NCI-H460 (cell line): Measurements from ENCODE around the gene SYT6. TPM values are rescaled to one million over a fixed set of nuclear protein-coding genes. Genes with fewer than 3 reads are reported as not detected.

Source experiments
- DNase-seq: peaks from one replicate; pipeline ENCODE4 v3.0.0-alpha.2; 2016; ENCODE audit warnings: low read depth; ENCODE audit errors: extremely low read depth
- total RNA-seq: library from RNA; depleted of rRNA; stranded (reverse); fragments of >200 nt; shearing (Covaris generic); gene quantifications from 2 replicates; pipeline ENCODE4 v1.2.3, GENCODE V29; 2014

SYT6 gene
- total RNA-seq, 1 experiment from 2014 or later, result not detected

- DNase-seq, result no peak
Observed at GRCh38 chr1:114094675-114095074, 59.0 kb downstream of the SYT6 start.

- no peak for DNase-seq
Observed at GRCh38 chr1:114094363-114094634, 59.4 kb downstream of the SYT6 start.

- DNase-seq, result no peak
Observed at GRCh38 chr1:114093624-114094362, 59.9 kb downstream of the SYT6 start.

- no peak for DNase-seq
Observed at GRCh38 chr1:114092186-114093062, 61.2 kb downstream of the SYT6 start.

GRCh38 chr1:114091711-114092110 lies 62.0 kb downstream of the SYT6 start:
- no peak for DNase-seq

GRCh38 chr1:114090738-114091505 lies 62.7 kb downstream of the SYT6 start:
- no peak for DNase-seq

GRCh38 chr1:114089502-114090138 lies 64.0 kb downstream of the SYT6 start:
- no peak for DNase-seq

- DNase-seq, result no peak
Observed at GRCh38 chr1:114088392-114089299, 65.0 kb downstream of the SYT6 start.

GRCh38 chr1:114087495-114087894 lies 66.2 kb downstream of the SYT6 start:
- no peak for DNase-seq

- DNase-seq, result no peak
Observed at GRCh38 chr1:114086601-114087368, 66.9 kb downstream of the SYT6 start.

- DNase-seq, result no peak
Observed at GRCh38 chr1:114082867-114083585, 70.6 kb downstream of the SYT6 start.

GRCh38 chr1:114082304-114082630 lies 71.4 kb downstream of the SYT6 start:
- DNase-seq, result no peak

- DNase-seq, result no peak
Observed at GRCh38 chr1:114081437-114082303, 72.0 kb downstream of the SYT6 start.

- no peak for DNase-seq
Observed at GRCh38 chr1:114080511-114081436, 72.9 kb downstream of the SYT6 start.

- DNase-seq, result no peak
Observed at GRCh38 chr1:114079596-114080190, 74.0 kb downstream of the SYT6 start.

GRCh38 chr1:114078116-114078515 lies 75.6 kb downstream of the SYT6 start:
- DNase-seq, result no peak
